RWPE2 (cell line): ENCODE data around the gene MYH16.

ENCODE experiments used
- ATAC-seq: fragments of 200-7000 bp; cut with Tn5 transposase; 3 replicates; pipeline ENCODE4 v1.9.1; 2021; ENCODE audit warnings: low read depth
- DNase-seq: peaks from one replicate; pipeline ENCODE4 v3.0.0-alpha.2; 2020; ENCODE audit warnings: low spot score
- H3K27ac ChIP-seq: fragments of 450-650 bp; 2 replicates; pipeline ENCODE4 v1.5.1; 2017; ENCODE audit warnings: mild to moderate bottlenecking; ENCODE audit not compliant: poor library complexity, severe bottlenecking
- H3K27me3 ChIP-seq: fragments of 250-450 bp; sonication (Bioruptor Pico); 2 replicates; pipeline ENCODE4 v1.5.1; 2021; ENCODE audit warnings: mild to moderate bottlenecking, moderate library complexity; ENCODE audit not compliant: insufficient read depth, poor library complexity, severe bottlenecking
- H3K36me3 ChIP-seq: fragments of 250-450 bp; sonication (Bioruptor Pico); 2 replicates; pipeline ENCODE4 v1.5.1; 2020; ENCODE audit warnings: low read depth, mild to moderate bottlenecking, moderate library complexity
- H3K4me1 ChIP-seq: fragments of 250-450 bp; sonication (Bioruptor Pico); 2 replicates; pipeline ENCODE4 v1.5.1; 2021; ENCODE audit warnings: mild to moderate bottlenecking, moderate library complexity; ENCODE audit not compliant: insufficient read depth, poor library complexity, severe bottlenecking
- H3K4me3 ChIP-seq: fragments of 250-450 bp; sonication (Bioruptor Pico); 2 replicates; pipeline ENCODE4 v1.5.1; 2021; ENCODE audit warnings: mild to moderate bottlenecking, moderate library complexity; ENCODE audit not compliant: severe bottlenecking
- H3K9me3 ChIP-seq: fragments of 250-450 bp; sonication (Bioruptor Pico); 2 replicates; pipeline ENCODE4 v1.5.1; 2021; ENCODE audit warnings: mild to moderate bottlenecking, moderate library complexity; ENCODE audit not compliant: severe bottlenecking
- TF ChIP-seq, protein P1 (sequence below): fragments of 450-650 bp; IDR thresholded peaks from one replicate; pipeline ENCODE4 v1.5.1; 2017; ENCODE audit warnings: mild to moderate bottlenecking, moderate library complexity; ENCODE audit not compliant: poor library complexity, severe bottlenecking

MYH16 gene

DNA sequence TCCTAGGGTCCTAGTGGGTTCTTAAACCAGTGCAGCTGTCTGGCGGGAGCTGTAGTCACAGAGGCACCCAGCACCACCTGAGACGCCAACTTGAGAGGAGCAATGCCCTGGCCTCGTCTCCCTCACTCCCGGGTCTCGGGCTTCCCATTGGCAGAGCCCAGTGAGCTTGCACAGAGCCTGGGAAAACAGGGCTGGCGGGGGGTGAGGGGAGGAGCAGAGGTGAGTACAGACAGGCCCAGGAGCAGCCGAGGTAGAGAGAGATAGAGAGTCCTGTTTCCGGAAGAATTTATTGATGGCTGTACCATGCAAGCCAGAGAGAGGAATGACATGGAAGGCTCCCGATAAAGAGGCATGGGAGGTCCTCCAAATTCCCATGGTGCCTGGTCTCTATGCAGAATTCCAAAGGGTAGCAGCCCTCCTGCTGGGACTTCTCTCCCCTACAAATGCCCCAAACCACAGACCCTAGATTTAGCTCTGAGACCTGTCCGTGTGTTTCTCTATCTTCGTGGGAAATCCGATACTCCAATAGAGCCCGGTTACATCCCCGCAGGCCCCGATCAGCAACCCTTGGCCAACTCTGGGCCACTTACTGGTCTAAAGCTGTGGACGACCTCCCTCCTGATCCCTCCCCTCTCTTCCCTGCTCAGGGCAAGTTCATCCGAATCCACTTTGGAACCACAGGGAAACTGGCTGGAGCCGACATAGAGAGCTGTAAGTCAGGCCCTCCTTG is 20.3 kb upstream of the MYH16 start:
- Histone ChIP-seq H3K9me3 (no peaks in the 10 kb centered on the region), H3K27ac (no peak overlapping the region), H3K4me1 (peaks cover 6% of the 10 kb centered on the region), H3K4me3 (no peak overlapping the region), H3K27me3 (no peaks in the 10 kb centered on the region), H3K36me3 (no peaks in the 10 kb centered on the region)
- DNase-seq (no peak), ATAC-seq (no peak)
- TF ChIP-seq, protein P1, sequence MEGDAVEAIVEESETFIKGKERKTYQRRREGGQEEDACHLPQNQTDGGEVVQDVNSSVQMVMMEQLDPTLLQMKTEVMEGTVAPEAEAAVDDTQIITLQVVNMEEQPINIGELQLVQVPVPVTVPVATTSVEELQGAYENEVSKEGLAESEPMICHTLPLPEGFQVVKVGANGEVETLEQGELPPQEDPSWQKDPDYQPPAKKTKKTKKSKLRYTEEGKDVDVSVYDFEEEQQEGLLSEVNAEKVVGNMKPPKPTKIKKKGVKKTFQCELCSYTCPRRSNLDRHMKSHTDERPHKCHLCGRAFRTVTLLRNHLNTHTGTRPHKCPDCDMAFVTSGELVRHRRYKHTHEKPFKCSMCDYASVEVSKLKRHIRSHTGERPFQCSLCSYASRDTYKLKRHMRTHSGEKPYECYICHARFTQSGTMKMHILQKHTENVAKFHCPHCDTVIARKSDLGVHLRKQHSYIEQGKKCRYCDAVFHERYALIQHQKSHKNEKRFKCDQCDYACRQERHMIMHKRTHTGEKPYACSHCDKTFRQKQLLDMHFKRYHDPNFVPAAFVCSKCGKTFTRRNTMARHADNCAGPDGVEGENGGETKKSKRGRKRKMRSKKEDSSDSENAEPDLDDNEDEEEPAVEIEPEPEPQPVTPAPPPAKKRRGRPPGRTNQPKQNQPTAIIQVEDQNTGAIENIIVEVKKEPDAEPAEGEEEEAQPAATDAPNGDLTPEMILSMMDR: no peak

- DNase-seq (no peak), ATAC-seq (no peak)
- H3K27ac ChIP-seq: no peak overlapping the region
- H3K4me3 ChIP-seq: no peak overlapping the region
- H3K36me3 ChIP-seq: no peaks in the 10 kb centered on the region
- TF ChIP-seq, protein P1: no peak
- H3K27me3 ChIP-seq: no peaks in the 10 kb centered on the region
- no peaks in the 10 kb centered on the region for H3K9me3 ChIP-seq
- peaks cover 6% of the 10 kb centered on the region for H3K4me1 ChIP-seq
Observed at GRCh38 chr7:99253369-99253768, 19.3 kb upstream of the MYH16 start.

GRCh38 chr7:99254390-99254789 is 18.2 kb upstream of the MYH16 start:
- Histone ChIP-seq H3K27me3 (no peaks in the 10 kb centered on the region), H3K27ac (no peak overlapping the region), H3K4me1 (peaks cover 6% of the 10 kb centered on the region), H3K36me3 (no peaks in the 10 kb centered on the region), H3K4me3 (no peak overlapping the region), H3K9me3 (no peaks in the 10 kb centered on the region)
- DNase-seq (no peak), ATAC-seq (peak; percentile 82)
- TF ChIP-seq, protein P1: no peak

- ATAC-seq: no peak
- peaks cover 6% of the 10 kb centered on the region for H3K4me1 ChIP-seq
- TF ChIP-seq, protein P1: no peak
Observed at GRCh38 chr7:99255463-99255862, 17.2 kb upstream of the MYH16 start.

DNA sequence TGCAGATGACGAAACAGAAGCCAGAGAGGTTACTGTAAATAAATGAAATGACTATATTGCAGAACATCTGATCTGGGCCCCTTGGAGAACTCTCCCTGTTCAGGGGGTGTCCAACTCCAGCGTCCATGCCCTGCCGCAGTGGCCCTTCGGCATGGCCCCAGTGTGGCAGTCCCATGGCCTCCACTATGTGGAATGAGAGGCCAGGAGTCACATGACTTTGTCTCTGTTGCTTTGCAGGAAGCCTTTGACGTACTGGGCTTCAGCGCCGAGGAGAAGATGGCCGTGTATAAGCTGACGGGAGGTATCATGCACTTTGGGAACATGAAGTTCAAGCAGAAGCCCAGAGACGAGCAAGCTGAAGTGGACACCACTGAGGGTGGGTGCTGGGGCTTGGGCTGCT is 15.6 kb upstream of the MYH16 start:
- no peak overlapping the region for H3K27ac ChIP-seq
- H3K9me3 ChIP-seq: no peaks in the 10 kb centered on the region
- ATAC-seq (no peak), DNase-seq (no peak)
- TF ChIP-seq, protein P1: no peak
- no peaks in the 10 kb centered on the region for H3K36me3 ChIP-seq
- H3K4me1 ChIP-seq: peaks cover 6% of the 10 kb centered on the region
- H3K27me3 ChIP-seq: no peaks in the 10 kb centered on the region
- no peak overlapping the region for H3K4me3 ChIP-seq

More at GRCh38 chr7:99255463-99255862, 17.2 kb upstream of the MYH16 start:
- H3K9me3 ChIP-seq: no peaks in the 10 kb centered on the region
- H3K36me3 ChIP-seq: no peaks in the 10 kb centered on the region
- no peaks in the 10 kb centered on the region for H3K27me3 ChIP-seq
- no peak overlapping the region for H3K27ac ChIP-seq
- H3K4me3 ChIP-seq: no peak overlapping the region
- DNase-seq: no peak
